ENCODE results near the gene PTPRN2. TPM values are rescaled to one million over a fixed set of nuclear protein-coding genes. Genes with fewer than 3 reads are reported as not detected.

PTPRN2 gene
- total RNA-seq, 1 experiment from 2014 or later, result 0.11 TPM

DNA sequence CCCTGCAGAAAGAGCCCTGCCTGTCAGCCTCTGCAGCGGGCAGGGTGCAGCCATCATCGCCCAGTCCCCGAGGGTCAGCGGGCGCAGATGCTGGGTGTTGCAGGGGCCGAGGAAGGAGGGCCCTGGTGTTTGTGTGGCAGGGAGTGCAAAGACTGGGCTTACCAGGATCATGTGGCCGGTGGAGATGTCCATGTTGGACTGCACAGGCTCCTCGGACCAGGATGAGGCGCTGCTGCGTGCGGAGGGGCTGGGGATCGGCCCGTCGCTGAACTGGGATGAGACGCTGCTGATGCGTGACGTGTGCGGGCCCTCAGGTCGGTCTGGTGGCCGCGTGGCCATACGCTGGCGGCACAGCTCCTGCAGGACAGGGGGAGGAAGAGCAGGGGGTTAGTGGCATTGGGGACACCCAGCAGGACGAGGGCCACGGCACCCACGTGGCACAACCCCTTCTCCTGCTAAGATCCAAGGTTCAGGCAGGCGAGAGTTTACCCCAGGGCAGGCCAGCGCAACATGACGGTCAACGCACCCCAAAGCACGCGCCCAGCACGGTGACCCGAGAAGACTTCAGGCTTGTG, 931.3 kb downstream of the PTPRN2 start:
- CTCF ChIA-PET, result no interaction called here

DNA sequence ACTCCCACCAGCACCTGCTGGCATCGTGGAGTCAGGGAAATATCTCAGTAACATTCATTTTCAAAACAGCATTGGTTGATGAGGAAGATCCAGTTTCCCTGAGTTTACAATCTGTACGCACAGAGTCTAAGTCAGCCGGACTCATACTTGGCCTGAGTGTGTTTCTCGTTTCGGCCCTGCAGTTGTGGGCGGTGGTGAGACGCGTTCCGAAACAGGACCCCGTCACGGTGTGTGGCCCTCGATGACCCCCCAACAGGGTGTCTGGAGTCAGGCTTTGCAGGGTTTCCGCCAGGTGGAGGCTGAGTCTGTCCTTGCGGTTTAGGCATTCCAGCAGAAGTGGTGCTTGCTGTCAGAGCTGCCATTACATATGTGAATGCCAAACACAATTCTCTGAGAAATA, 933.3 kb downstream of the PTPRN2 start:
- Histone ChIP-seq H3K27me3 (replicated peaks; ENCODE audit: insufficient read depth, low read depth, low read length, poor library complexity) (no peaks in the 10 kb centered on the region), H3K4me3 (ENCODE audit: low read depth, low read length, poor library complexity, severe bottlenecking) (no peak overlapping the region), H3K36me3 (ENCODE audit: insufficient read depth, low read length, poor library complexity, severe bottlenecking) (no peaks in the 10 kb centered on the region), H3K9me3 (ENCODE audit: low read depth, low read length, poor library complexity, severe bottlenecking) (no peaks in the 10 kb centered on the region), H3K4me1 (ENCODE audit: insufficient read depth, low read length, poor library complexity, severe bottlenecking) (no peaks in the 10 kb centered on the region), H3K27ac (ENCODE audit: low read depth, low read length, poor library complexity, severe bottlenecking) (no peak overlapping the region)
- CTCF ChIA-PET, result no interaction called here
- POLR2A ChIA-PET (ENCODE audit: low non-redundant PET), result no interaction called here
- TF ChIP-seq, protein P1, sequence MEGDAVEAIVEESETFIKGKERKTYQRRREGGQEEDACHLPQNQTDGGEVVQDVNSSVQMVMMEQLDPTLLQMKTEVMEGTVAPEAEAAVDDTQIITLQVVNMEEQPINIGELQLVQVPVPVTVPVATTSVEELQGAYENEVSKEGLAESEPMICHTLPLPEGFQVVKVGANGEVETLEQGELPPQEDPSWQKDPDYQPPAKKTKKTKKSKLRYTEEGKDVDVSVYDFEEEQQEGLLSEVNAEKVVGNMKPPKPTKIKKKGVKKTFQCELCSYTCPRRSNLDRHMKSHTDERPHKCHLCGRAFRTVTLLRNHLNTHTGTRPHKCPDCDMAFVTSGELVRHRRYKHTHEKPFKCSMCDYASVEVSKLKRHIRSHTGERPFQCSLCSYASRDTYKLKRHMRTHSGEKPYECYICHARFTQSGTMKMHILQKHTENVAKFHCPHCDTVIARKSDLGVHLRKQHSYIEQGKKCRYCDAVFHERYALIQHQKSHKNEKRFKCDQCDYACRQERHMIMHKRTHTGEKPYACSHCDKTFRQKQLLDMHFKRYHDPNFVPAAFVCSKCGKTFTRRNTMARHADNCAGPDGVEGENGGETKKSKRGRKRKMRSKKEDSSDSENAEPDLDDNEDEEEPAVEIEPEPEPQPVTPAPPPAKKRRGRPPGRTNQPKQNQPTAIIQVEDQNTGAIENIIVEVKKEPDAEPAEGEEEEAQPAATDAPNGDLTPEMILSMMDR (conservative IDR thresholded peaks at IDR 0.05; ENCODE audit: low read depth, low read length), result no peak
- no peak for TF ChIP-seq EZH2 (IDR thresholded peaks at IDR 0.05; ENCODE audit: borderline replicate concordance, low read depth, low read length, poor library complexity, severe bottlenecking)
- intact Hi-C loops (cut with micrococcal nuclease; ENCODE audit: unreplicated experiment), result no loop called here
- no TSS peak for BruUV-seq (replicated peaks)
- no peak for DNase-seq (ENCODE audit: low spot score)

More for the DNA sequence above, 931.3 kb downstream of the PTPRN2 start:
- H3K36me3 ChIP-seq (ENCODE audit: insufficient read depth, low read length, poor library complexity, severe bottlenecking), result no peaks in the 10 kb centered on the region
- POLR2A ChIA-PET (ENCODE audit: low non-redundant PET), result no interaction called here
- H3K4me1 ChIP-seq (ENCODE audit: insufficient read depth, low read length, poor library complexity, severe bottlenecking), result no peaks in the 10 kb centered on the region
- BruUV-seq (replicated peaks), result no TSS peak
- H3K27me3 ChIP-seq (replicated peaks; ENCODE audit: insufficient read depth, low read depth, low read length, poor library complexity), result no peaks in the 10 kb centered on the region
- intact Hi-C loops (cut with micrococcal nuclease; ENCODE audit: unreplicated experiment), result no loop called here
- TF ChIP-seq, protein P1 (conservative IDR thresholded peaks at IDR 0.05; ENCODE audit: low read depth, low read length), result 0 out of 2 replicates have a peak, but pooled peaks have one; percentile 17
- no peak for TF ChIP-seq EZH2 (IDR thresholded peaks at IDR 0.05; ENCODE audit: borderline replicate concordance, low read depth, low read length, poor library complexity, severe bottlenecking)
- H3K9me3 ChIP-seq (ENCODE audit: low read depth, low read length, poor library complexity, severe bottlenecking), result no peaks in the 10 kb centered on the region
- DNase-seq (ENCODE audit: low spot score), result no peak
- H3K27ac ChIP-seq (ENCODE audit: low read depth, low read length, poor library complexity, severe bottlenecking), result no peak overlapping the region
- no peak overlapping the region for H3K4me3 ChIP-seq (ENCODE audit: low read depth, low read length, poor library complexity, severe bottlenecking)

DNA sequence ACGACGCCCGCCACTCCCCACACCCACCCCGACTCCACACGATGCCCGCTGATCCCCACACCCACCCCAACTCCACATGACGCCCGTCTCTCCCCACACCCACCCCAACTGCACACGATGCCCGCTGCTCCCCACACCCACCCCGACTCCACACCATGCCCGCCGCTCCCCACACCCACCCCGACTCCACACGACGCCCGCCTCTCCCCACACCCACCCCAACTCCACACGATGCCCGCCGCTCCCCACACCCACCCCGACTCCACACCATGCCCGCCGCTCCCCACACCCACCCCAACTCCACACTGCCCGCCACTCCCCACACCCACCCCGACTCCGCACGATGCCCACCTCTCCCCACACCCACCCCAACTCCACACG, 933.8 kb downstream of the PTPRN2 start:
- no TSS peak for BruUV-seq (replicated peaks)
- no peaks in the 10 kb centered on the region for H3K9me3 ChIP-seq (ENCODE audit: low read depth, low read length, poor library complexity, severe bottlenecking)
- CTCF ChIA-PET, result no interaction called here

More for the DNA sequence above, 933.8 kb downstream of the PTPRN2 start:
- Histone ChIP-seq H3K4me1 (ENCODE audit: insufficient read depth, low read length, poor library complexity, severe bottlenecking) (no peaks in the 10 kb centered on the region), H3K27me3 (replicated peaks; ENCODE audit: insufficient read depth, low read depth, low read length, poor library complexity) (no peaks in the 10 kb centered on the region), H3K36me3 (ENCODE audit: insufficient read depth, low read length, poor library complexity, severe bottlenecking) (no peaks in the 10 kb centered on the region), H3K27ac (ENCODE audit: low read depth, low read length, poor library complexity, severe bottlenecking) (no peak overlapping the region), H3K4me3 (ENCODE audit: low read depth, low read length, poor library complexity, severe bottlenecking) (no peak overlapping the region)
- intact Hi-C loops (cut with micrococcal nuclease; ENCODE audit: unreplicated experiment), result no loop called here
- POLR2A ChIA-PET (ENCODE audit: low non-redundant PET), result no interaction called here
- no peak for DNase-seq (ENCODE audit: low spot score)
- TF ChIP-seq, protein P1 (conservative IDR thresholded peaks at IDR 0.05; ENCODE audit: low read depth, low read length), result no peak
- no peak for TF ChIP-seq EZH2 (IDR thresholded peaks at IDR 0.05; ENCODE audit: borderline replicate concordance, low read depth, low read length, poor library complexity, severe bottlenecking)

Data from A673 (cell line).